Measurements from ENCODE around the gene DENND1C. TPM values are rescaled to one million over a fixed set of nuclear protein-coding genes. Genes with fewer than 3 reads are reported as not detected.

DENND1C gene
- total and polyA plus RNA-seq, 2 of the 8 experiments (the other 6 are each of a cell fraction or from before 2014, with no cell fraction given) = 3.6 to 4.0 TPM

- TF ChIP-seq SP4 (IDR thresholded peaks at IDR 0.05; ENCODE audit: low read length) (no peak), USF2 (IDR thresholded peaks at IDR 0.05; ENCODE audit: low read length) (no peak), SIRT6 (IDR thresholded peaks at IDR 0.05; ENCODE audit: low read length) (no peak), RBBP5 (IDR thresholded peaks at IDR 0.05; ENCODE audit: borderline replicate concordance, low read depth, low read length) (0 out of 2 replicates have a peak, but pooled peaks have one; percentile 49), HDAC2 (IDR thresholded peaks at IDR 0.05; ENCODE audit: borderline replicate concordance in 1 of 2, low read depth in 2 of 2, low read length in 2 of 2) (peak; percentile 67 to 69; a peak in 3 of 4 replicates), KDM4A (IDR thresholded peaks at IDR 0.05; ENCODE audit: low read depth, low read length, severe bottlenecking) (peak; percentile 93), FOSL1 (IDR thresholded peaks at IDR 0.05; ENCODE audit: insufficient read depth, low read depth, low read length) (no peak), EZH2 (IDR thresholded peaks at IDR 0.05; ENCODE audit: low read depth, low read length, severe bottlenecking) (no peak), RFX5 (IDR thresholded peaks at IDR 0.05; ENCODE audit: borderline replicate concordance, low read depth, low read length) (no peak), NANOG (IDR thresholded peaks at IDR 0.05; ENCODE audit: insufficient read depth, low read depth, low read length, poor library complexity, severe bottlenecking) (no peak), ATF2 (IDR thresholded peaks at IDR 0.05; ENCODE audit: low read length) (no peak), MAFK (IDR thresholded peaks at IDR 0.05; ENCODE audit: low read depth, low read length) (no peak), SP2 (IDR thresholded peaks at IDR 0.05; ENCODE audit: low read length) (no peak)
These were observed 35.2 kb upstream of the DENND1C start (continued) for GRCh38 chr19:6516659-6517291.
